GM21528 (cell line): ENCODE measurements around the gene SLC9A2.
A peak's percentile ranks its signal among the peaks of the same experiment; 100 is the strongest.

ENCODE experiments used
- ATAC-seq: cut with Tn5 transposase; IDR thresholded peaks from one replicate; pipeline ENCODE4 v1.9.1; 2021; ENCODE audit warnings: mild to moderate bottlenecking, moderate library complexity; ENCODE audit not compliant: unreplicated experiment, low FRiP score

The SLC9A2 gene

DNA sequence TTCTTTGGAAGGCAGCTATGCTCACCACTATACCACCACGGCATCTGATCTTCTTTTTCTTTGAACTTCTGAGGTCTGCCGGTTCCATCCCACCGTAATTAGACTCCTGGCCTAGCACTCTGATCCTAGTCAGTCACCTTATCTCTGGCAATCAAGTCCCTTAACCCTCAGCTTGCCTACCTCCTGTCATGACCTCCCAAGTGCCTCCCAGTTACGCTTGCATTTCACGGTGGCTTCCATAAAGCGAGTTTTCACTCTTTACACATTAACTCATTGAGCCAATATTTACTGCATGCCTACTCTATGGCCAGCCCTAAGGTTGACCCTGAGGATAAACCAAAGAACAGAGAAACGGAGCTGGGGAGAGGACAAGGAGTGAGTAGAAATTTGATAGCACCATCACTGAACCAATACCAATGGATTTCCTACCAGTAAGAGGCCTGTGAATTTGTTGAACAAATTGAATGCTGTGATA is 104.7 kb downstream of the SLC9A2 start:
- ATAC-seq, result no peak

DNA sequence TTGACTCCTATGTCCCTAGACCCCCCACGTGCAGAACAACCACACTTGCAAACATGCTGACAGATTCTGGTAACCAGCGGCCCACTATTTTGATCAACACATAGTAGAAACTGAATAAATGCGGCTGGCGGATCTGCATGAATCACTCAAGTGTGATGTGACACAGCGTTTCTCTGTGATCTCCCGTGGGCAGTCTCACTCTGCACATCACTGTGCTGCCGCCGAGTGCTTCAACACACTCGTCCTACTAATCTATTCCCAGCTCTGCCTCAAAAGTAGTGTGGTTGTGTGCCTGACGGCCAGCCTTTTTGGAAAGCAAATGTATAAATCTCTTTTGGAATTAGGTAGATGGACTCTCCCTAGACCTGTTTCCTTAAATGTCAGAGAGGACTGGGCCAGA is 105.2 kb downstream of the SLC9A2 start:
- no peak for ATAC-seq

DNA sequence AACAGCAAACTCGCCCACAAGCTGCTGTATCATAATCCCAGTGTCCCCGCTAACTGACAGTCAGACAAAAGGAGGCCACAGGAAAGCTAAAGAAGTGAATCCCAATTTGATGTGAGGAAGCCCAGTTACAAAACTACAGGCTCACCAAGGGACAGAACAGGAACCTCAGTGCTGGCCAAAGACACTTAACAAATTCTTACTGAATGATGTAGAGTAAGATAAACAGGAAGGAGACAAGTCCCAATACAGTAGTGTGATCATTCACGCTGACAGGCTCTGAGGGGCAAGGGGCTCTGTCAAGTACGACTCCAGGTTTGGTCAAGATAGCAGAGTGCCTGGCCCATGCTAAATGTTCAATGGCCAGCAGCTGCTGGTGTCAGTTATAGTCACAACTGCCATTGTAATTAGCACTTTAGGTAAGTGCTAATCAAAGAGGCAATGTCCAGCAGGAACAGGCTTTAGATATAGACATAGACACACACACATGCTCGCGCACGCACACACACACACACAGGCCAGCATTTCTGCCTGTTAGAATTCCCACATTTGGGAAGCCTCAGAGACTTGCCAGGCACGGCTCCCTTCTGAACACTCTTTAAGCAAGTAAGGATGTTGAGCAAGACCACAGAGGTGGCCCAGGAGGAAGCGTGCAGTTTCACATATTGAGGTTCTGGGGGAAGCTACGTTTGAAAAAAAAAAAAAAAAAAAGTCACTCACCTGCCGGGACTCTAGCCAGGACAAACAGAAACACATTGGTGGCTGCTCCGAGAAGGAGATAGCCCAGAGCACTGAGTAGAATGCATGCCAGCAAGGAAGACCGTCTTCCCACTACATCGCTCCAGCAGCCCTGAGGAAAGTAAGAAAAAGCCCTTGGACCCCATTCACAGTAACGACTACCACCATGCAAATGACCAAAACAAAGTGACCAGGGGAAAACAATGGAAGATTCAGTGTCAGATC is 107.1 kb downstream of the SLC9A2 start:
- no peak for ATAC-seq

DNA sequence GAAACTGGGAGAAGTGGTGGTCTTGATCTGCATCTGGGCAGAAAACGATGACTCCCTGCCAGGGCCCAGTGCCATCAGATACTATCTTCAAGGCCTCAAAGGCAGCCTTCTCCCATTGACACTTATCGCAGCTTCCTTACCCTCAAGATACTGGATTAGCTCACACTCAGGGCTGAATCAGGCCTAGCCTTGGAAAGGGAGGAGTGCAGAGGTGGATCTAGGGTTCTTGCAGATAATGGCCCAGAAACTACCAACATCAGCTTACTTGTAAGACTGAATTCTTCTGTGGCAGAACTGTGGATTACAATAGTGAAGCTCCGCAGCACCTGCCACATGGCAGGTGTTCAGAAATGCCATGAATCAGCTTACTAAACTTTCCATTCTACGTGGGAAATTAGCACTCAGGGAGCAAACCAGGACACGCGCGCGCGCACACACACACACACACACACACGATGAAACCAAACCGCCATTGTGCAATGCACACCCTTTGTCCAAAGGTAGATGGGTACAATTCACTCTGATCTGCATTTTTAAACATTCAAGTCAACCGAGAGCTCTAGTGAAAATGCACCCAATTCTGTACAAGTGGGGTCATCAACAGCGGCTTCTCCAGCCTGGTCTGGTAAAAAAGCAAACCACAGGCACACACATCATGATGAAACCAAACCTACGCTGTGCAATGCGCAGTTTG is 116.2 kb downstream of the SLC9A2 start:
- ATAC-seq, result no peak

DNA sequence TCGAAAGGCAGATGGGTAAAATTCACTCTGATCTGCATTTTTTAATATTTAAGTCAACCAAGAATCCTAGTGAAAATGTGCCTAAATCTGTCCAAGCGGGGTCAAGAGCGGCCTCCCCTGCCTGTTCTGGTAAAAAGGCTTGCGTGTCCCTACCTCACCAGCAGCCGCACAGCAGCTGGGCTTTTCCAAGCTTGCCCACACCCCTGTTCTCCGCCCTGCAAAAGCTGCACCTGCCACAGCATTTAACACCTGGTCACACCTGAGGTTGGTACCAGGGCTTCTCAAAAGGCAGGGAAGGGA is 116.7 kb downstream of the SLC9A2 start:
- peak; percentile 21 for ATAC-seq

DNA sequence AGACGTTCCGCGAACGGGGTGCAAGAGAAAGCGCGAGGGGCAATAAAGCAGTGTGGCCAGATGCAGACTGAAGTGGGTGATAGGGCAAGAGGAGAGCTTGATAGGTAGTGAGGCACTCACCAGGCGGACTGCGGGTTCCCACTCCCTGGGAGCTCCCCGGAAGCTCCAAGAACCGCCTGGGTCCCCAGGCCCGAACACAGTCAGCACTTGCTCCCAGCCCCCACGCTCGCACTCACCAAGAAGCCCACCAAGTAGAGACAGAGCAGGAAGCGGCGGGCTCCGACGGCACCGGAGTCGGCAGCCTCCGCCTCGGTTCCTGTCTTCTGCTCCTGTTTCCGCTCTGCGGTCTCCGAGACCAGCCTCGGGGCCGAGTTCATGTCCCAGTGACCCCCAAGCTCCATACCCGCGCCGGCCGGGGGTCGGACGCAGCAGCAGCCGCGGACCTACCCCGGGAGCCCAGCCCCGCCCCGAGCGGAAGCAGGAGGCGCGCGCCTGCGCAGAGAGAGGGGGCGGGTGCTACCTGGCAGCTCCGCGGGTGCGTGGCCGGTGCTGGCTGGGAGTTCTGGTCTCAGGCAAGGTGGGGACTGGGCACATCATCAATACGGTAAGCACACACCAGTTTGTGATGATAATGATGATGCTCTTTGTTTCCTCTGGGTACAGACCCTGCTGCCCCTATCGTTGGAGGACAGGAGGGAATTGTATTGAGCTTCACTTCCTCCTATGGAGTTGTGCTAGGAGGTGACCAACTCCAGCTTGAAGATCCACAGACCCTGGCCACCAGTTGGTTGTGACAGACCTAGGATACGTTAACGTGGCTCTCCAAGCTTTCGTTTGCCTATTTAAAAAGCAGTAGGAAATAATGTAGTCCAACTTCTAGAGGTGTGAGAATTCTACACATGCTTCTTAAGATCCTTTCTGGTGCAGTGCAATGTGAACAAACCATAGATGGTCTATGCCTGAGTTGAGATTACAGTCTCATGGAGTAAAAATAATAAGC is 117.4 kb downstream of the SLC9A2 start:
- peak; percentile 94 for ATAC-seq

GRCh38 chr2:102737431-102737830 is 118.1 kb downstream of the SLC9A2 start:
- peak; percentile 44 for ATAC-seq

DNA sequence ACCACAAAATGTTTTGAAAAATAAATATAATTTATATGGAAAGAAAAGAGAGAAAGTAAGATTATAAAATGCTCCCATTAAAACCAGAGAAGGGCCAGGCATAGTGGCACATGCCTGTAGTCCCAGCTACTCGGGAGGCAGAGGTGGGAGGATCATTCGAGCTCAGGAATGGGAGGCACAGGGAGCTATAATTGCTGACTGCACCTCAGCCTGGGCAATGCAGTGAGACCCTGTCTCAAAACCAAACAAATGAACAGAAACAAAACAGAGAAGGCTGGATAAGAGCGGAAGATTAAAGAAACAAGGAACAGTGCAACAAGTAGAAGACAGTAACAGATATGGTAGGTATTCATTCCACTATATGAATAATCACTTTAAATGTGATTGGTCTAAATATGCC is 123.9 kb downstream of the SLC9A2 start:
- ATAC-seq, result no peak

GRCh38 chr2:102748107-102748506 is 128.8 kb downstream of the SLC9A2 start:
- no peak for ATAC-seq

- ATAC-seq, result peak; percentile 84
Observed at GRCh38 chr2:102749938-102750337, 130.6 kb downstream of the SLC9A2 start.

- ATAC-seq, result peak; percentile 64
Observed at GRCh38 chr2:102753563-102754159, 134.3 kb downstream of the SLC9A2 start.

GRCh38 chr2:102754456-102755145 is 135.2 kb downstream of the SLC9A2 start:
- no peak for ATAC-seq

DNA sequence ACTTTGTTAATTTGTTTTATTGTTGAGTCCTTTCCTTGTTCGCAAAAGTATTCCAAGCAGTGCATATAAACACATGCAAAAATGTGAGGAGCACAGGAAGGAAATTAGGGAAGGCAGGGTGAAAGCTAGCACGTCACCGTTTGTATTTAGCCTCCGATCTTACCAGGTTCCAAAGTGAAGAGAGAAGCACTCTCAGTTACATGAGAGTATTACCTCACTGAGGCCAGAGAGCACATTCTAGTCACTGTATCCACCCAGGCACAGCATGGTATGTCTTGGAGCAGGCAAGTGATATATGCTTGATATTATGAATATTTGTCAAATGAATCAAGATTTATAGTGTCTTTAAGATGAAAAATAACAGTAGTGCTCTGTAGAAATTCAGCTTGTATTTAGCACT is 135.9 kb downstream of the SLC9A2 start:
- no peak for ATAC-seq

GRCh38 chr2:102758439-102758838 is 139.1 kb downstream of the SLC9A2 start:
- ATAC-seq, result no peak
